Transverse colon (tissue), 4 donors: ENCODE measurements around the gene AGRN. TPM values are rescaled to one million over a fixed set of nuclear protein-coding genes. Genes with fewer than 3 reads are reported as not detected.

Source experiments
- small RNA-seq, 4 donors: library from RNA; depleted of rRNA; stranded (forward); fragments of <200 nt; gene quantifications; one replicate each; pipeline ENCODE3, GENCODE V24; 2016
- total RNA-seq, 4 donors: library from RNA; depleted of rRNA; stranded (reverse); fragments of >200 nt; gene quantifications; one replicate each; pipeline ENCODE4 v1.1.0, GENCODE V29; 2016

The AGRN gene
- total RNA-seq, 4 donors from 2014 or later = 25.4 to 132 (median 44.8) TPM

Small RNA genes within 50 kb of the gene (small RNA-seq; reads per million reads assigned to genes)
- 0 reads per million in 4 donors for gene AL645608.3

Other genes starting within 250 kb of the AGRN start
- gene SAMD11, start 96.2 kb upstream of the AGRN start, total RNA-seq = 10 to 100 TPM in 1 of 4 donors, 1 to 10 TPM in 2, not detected in 1; 2.2 to 26.9 (median 3.0) TPM
- 10 to 100 TPM; 17.6 to 50.4 (median 31.6) TPM for gene NOC2L, start 60.9 kb upstream of the AGRN start, total RNA-seq
- gene KLHL17, start 59.5 kb upstream of the AGRN start, total RNA-seq = 10 to 100 TPM; 10.8 to 26.1 (median 11.4) TPM
- 1 to 10 TPM in 1 of 4 donors, under 1 TPM in 1, not detected in 2; 0.14 to 1.4 TPM for gene PLEKHN1, start 53.6 kb upstream of the AGRN start, total RNA-seq
- under 1 TPM in 1 of 4 donors, not detected in 3; 0.14 TPM for gene PERM1, start 38.0 kb upstream of the AGRN start, total RNA-seq
- gene HES4, start 20.0 kb upstream of the AGRN start, total RNA-seq = 100 to 1,000 TPM in 1 of 4 donors, 10 to 100 TPM in 3; 10.8 to 140 (median 15.7) TPM
- 10 to 100 TPM in 3 of 4 donors, not detected in 1; 36.0 to 70.6 (median 40.8) TPM for gene ISG15, start 6.6 kb upstream of the AGRN start, total RNA-seq
- 1 to 10 TPM; 3.0 to 7.5 (median 5.0) TPM for gene RNF223, start 54.2 kb downstream of the AGRN start, total RNA-seq
- 100 to 1,000 TPM in 1 of 4 donors, 10 to 100 TPM in 3; 23.6 to 108 (median 47.3) TPM for gene C1orf159, start 96.0 kb downstream of the AGRN start, total RNA-seq
- under 1 TPM in 2 of 4 donors, not detected in 2; 0.40 to 0.48 TPM for gene TTLL10, start 153.8 kb downstream of the AGRN start, total RNA-seq
- 1 to 10 TPM in 2 of 4 donors, not detected in 2; 3.3 to 7.9 TPM for gene TNFRSF18, start 186.5 kb downstream of the AGRN start, total RNA-seq
- gene TNFRSF4, start 194.0 kb downstream of the AGRN start, total RNA-seq = 1 to 10 TPM in 1 of 4 donors, under 1 TPM in 1, not detected in 2; 0.55 to 4.8 TPM
- gene SDF4, start 211.9 kb downstream of the AGRN start, total RNA-seq = 100 to 1,000 TPM; 153 to 267 (median 226) TPM
- 10 to 100 TPM in 3 of 4 donors, 1 to 10 TPM in 1; 8.5 to 24.9 (median 12.2) TPM for gene B3GALT6, start 212.1 kb downstream of the AGRN start, total RNA-seq
- 10 to 100 TPM in 3 of 4 donors, not detected in 1; 11.9 to 52.8 (median 15.7) TPM for gene C1QTNF12, start 226.6 kb downstream of the AGRN start, total RNA-seq